ENCODE data around the gene MT1A.

- no peak for TF ChIP-seq CTCF (conservative IDR thresholded peaks at IDR 0.05 in 1 of 2, IDR thresholded peaks at IDR 0.05 in 1 of 2; ENCODE audit: extremely low read depth in 1 of 2, insufficient read depth in 1 of 2, low read depth in 1 of 2, low read length in 2 of 2)
- no peak for TF ChIP-seq EZH2 (IDR thresholded peaks at IDR 0.05; ENCODE audit: borderline replicate concordance, low read length)
These were observed 23.1 kb upstream of the MT1A start for GRCh38 chr16:56615353-56615752.

Measured in mammary epithelial cell (primary cell).